Activated CD8-positive, alpha-beta memory T cell treated with anti-CD3 and anti-CD28 coated beads for 1 hour (primary cell): Measurements from ENCODE around the gene RAB27A.

Source experiments
- DNase-seq, 2 donors: peaks; one replicate each; pipeline ENCODE4 v3.0.0-alpha.2; 2020; ENCODE audit warnings: low read depth in 1 of 2; ENCODE audit errors: extremely low read depth in 1 of 2

The RAB27A gene

DNA sequence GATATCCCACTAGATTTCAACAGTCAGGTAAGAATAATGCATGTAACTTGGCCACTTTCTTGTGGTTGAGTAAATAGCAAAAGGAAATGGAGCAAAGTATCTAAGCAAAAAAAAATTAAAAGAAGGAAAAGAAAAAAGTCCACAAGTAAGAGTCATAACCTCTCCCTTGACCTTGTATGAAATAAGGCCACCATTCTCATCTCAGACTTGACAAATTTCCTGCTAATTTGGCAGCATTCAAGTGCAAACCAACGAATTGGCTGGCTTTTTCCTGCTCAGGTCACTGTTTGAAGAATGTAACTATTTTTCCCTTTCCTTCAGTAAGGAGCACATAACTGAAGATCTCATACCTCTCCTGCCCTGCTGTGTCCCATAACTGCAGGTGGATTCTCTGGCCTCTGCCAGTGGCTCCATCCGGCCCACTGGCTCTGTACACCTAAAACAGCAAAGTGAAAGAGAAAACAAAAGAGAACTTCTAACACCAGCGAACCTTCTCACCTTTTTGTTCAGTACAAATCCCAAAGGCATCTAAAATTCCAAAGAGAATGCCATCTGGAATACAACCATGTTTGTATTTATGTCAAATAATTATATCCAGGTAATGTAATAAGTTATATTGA lies 59.5 kb downstream of the RAB27A start:
- DNase-seq = no peak

- DNase-seq = no peak
These were observed 63.5 kb downstream of the RAB27A start for GRCh38 chr15:55226127-55226526.

DNA sequence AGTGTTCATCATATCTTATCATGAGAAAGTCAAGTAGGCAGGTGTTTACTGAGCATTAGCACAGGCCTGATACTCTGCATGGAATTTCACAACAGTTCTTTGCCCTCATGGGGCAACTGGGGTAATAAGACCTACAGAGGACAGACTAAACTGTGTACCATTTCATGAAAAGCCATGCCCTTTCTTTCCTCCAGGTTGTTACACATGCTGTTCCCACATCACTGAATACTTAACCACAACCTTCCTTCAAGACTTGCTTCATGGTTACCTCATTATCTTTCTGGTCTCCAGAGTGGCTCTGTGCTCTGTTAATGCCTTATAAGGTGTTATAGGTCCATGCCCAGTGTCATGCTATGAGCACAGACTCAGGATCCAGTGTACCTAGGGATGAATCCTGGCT lies 64.7 kb downstream of the RAB27A start:
- no peak for DNase-seq

DNA sequence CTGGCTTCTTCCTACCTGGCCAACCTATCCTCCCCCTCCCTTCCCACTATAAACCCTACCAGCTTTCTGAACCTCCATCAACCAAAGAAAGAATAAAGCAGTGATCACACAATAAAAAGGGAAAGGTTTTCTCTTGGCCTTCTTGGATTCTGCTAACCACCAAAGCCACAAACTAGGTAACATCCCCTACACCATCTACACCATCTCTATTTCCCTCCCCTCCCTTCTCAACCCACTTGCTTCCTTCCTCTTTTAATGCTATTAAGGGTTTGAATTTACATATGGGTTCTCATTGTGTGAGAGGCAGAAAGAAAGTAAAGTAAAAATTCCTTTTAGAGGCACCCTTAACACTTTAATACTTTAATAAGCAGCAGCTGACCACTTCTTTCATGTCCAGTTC lies 67.0 kb downstream of the RAB27A start:
- DNase-seq = no peak

- DNase-seq = no peak
These were observed 68.3 kb downstream of the RAB27A start for GRCh38 chr15:55221090-55222011.

GRCh38 chr15:55220606-55221005 lies 69.0 kb downstream of the RAB27A start:
- no peak for DNase-seq

- no peak for DNase-seq
These were observed 71.6 kb downstream of the RAB27A start for GRCh38 chr15:55218056-55218455.

GRCh38 chr15:55204464-55204863 lies 85.1 kb downstream of the RAB27A start:
- DNase-seq = no peak

GRCh38 chr15:55202206-55202605 lies 87.4 kb downstream of the RAB27A start:
- no peak for DNase-seq

GRCh38 chr15:55198706-55199105 lies 90.9 kb downstream of the RAB27A start:
- DNase-seq = no peak

DNA sequence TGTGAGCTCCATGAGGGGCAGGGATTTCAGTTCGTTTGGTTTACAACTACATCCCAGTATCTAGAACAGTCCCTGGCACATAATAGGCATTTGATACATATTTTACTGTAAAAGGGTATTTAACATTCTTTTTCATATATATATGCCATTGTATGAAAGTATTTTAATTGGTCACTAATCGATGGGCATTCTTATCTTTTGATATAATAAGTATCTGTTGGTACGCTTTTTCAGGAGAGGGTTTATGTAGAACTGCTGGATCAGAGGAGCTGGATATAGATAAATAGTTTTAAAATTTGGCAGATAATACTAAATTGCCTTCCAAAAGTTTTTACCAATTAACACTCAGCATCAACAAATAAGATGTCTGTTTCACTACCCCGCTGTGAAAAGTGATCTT lies 91.9 kb downstream of the RAB27A start:
- no peak for DNase-seq

- DNase-seq = no peak
These were observed 92.3 kb downstream of the RAB27A start for GRCh38 chr15:55197362-55197705.

- DNase-seq = peak; percentile 90 to 91
These were observed 92.9 kb downstream of the RAB27A start, which contains the start of gene RSL24D1 for GRCh38 chr15:55196458-55197361. TSS of gene RSL24D1 (minus strand) at chr15:55196941. CDS start at chr15:55196890, 51 bp downstream.

DNA sequence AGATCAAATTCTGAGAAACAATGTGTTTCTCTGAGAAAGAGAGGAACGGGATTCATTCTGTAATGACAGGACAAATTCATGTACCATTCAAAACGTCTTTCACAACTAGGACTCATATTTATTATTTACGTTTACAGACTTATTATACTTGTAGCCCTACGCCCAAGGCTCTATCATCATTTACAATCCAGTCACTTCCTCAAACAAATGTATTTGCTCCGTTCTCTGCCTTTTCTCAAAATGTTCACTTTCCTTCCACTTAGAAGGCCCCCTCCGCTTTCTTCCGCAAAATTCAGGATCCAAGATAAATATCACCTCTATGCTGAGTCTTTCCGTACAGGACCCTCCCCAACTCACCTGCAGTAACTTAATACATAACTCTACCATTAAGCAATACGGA lies 93.6 kb downstream of the RAB27A start:
- no peak for DNase-seq

DNA sequence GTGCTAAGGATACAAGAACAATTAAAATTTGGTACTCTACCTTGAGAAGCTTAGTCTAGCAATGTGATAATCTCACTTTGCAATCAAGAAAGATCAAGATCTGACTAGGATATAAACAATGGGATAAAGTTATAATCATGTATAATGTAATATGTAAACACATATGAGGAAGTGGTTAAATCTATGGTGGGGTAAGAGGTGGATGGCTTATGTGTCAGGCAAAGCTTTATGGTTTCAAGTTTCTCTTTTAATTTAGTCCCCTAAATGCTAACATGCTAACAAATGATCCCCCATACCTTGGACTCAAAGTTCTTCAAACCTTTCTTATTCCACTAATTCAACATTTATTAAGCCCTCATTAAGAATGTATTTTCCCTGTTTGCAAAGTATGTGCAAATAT lies 95.4 kb downstream of the RAB27A start:
- DNase-seq = no peak

GRCh38 chr15:55186331-55186730 lies 103.3 kb downstream of the RAB27A start:
- DNase-seq = no peak

- DNase-seq = no peak
These were observed 105.9 kb downstream of the RAB27A start for GRCh38 chr15:55183679-55184078.

- DNase-seq = no peak
These were observed 110.5 kb downstream of the RAB27A start for GRCh38 chr15:55179141-55179540.

DNA sequence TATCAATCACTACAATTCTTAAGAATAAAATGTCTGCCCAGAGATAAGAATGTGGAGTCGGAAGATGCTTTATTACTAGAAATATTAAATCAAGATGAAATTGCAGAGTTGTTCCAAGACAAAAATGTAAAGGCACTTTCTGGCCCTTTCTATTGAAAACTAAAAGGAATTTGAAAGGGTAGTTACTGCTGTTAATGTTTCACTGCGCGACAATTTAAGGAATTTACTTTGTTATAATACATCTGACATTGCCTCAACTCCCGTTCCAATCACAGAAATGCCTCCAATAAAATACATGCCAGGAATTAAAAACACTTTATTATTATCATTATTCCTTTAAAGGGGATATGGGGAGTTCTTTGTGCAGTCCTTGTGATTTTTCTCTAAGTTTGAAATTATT lies 119.3 kb downstream of the RAB27A start:
- DNase-seq = no peak

DNA sequence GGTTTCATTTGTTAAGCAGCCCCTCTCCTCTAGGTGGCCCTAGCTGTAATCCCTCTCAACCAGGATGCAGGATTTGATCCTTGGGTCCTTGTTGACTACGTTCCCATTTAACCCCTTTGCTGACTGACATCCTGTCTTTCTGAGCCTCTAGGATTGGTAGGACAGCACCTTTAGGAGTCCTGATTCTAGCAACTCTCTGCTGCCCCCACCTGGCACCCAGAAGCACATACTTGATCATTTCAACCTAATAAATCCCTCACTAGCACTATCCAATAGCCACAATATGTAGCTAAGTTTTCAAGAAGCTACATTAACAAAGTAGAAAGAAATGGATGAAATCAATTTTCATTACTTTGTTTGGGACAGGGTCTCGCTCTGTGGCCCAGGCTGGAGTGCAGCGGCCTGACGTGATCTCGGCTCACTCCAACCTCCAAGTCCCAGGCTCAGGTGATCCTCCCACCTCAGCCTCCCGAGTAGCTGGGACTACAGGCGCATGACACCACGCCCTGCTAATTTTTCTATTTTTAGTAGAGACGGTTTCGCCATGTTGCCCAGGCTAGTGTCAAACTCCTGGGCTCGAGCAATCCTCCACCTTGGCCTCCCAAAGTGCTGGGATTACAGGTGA lies 121.2 kb downstream of the RAB27A start:
- peak in 1 of 2 donors; percentile 9 for DNase-seq

DNA sequence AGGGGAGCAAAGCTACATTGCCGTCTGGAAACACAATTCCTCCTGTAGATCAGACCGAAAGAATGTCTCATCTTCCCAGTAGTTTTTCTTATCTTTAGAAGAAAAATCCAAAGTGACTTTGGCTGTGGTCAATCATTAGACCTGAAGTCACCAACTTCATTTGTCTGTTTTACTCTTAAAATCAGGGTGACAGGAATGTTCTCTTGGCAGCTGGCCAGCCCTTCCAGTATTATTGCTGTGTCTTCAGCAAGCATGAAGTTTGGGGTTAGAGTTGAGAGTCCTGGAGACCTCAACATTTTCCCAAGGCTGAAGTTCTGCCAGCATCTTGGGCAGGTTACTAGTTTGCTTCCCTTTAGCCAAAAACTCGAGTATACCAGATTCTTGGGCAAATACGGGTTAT lies 125.3 kb downstream of the RAB27A start:
- no peak for DNase-seq
